ENCODE results near the gene ITPA.
A peak's percentile ranks its signal among the peaks of the same experiment; 100 is the strongest.

The ITPA gene

GRCh38 chr20:3248167-3248992 is 39.1 kb downstream of the ITPA start:
- H3K4me3 ChIP-seq (ENCODE audit: low read depth, low read length): no peak overlapping the region
- peak; percentile 21 for DNase-seq (ENCODE audit: low read depth)
- TF ChIP-seq CTCF (IDR thresholded peaks at IDR 0.05; ENCODE audit: insufficient read depth, low read depth, low read length, missing control alignments): no peak

DNA sequence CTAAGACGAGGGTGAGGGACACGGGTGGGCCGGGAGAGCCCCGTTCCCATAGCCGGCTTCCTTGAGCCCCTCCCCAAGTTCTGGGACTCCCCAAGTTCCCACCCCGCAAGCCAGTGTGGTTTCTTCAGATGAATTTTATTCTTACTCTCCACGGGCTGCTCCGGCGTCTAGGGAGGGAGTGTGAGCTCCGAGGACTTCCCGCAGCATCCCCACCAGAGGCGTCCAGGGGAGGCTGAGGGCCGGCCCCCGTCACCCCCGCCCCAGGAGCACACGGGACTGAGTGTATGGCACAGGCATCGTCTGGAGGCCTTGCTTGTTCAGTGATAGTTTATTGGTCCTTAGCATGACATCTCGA is 39.7 kb downstream of the ITPA start:
- H3K4me3 ChIP-seq (ENCODE audit: low read depth, low read length): no peak overlapping the region
- no peak for TF ChIP-seq CTCF (IDR thresholded peaks at IDR 0.05; ENCODE audit: insufficient read depth, low read depth, low read length, missing control alignments)

DNA sequence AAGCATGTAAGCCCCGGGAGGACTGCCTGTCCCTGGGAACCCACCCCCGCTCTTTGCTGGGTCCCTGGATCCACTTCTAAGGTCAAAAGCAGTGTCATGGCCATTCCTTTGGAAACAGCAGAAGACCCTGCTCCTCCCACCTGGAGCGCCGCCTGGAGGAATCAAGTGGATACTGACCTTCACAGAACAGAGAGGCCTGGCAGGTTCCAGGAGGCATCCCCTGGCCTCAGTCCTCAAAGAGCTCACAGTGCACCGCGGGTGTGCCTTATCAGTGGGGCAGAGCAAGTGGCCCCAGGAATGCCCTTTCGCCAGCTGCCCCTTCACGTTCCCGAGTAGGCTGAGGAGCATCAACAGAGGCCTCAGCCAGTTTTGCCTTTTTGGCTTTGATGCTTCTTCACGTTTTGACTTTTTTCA is 40.8 kb downstream of the ITPA start:
- DNase-seq (ENCODE audit: low read depth): peak; percentile 27
- H3K4me3 ChIP-seq (ENCODE audit: low read depth, low read length): no peak overlapping the region
- TF ChIP-seq CTCF (IDR thresholded peaks at IDR 0.05; ENCODE audit: insufficient read depth, low read depth, low read length, missing control alignments): peak; percentile 33

More for the DNA sequence above, 39.7 kb downstream of the ITPA start:
- DNase-seq (ENCODE audit: low read depth): no peak

GRCh38 chr20:3251806-3252205 is 42.5 kb downstream of the ITPA start:
- no peak for DNase-seq (ENCODE audit: low read depth)
- TF ChIP-seq CTCF (IDR thresholded peaks at IDR 0.05; ENCODE audit: insufficient read depth, low read depth, low read length, missing control alignments): no peak
- no peak overlapping the region for H3K4me3 ChIP-seq (ENCODE audit: low read depth, low read length)

DNA sequence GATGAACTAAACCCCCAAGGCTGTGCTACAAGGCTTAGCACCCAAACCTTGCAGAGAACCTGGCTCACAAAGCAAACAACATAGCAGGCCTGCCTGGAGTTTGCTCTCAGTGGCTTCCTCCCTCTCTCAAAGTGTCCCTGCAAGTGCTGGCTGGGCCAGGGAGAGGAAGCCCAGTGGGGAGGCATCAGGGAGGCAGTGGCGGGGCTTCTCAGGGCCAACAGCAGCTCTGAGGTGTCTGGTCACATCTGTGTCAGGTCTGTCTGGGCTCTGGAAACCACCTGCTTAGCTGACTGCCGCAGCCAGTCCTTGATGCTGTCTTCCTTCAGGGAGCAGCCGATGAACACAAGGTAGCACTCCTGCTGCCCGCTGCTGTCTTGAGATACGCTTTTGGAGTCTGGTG is 46.4 kb downstream of the ITPA start:
- no peak for TF ChIP-seq CTCF (IDR thresholded peaks at IDR 0.05; ENCODE audit: insufficient read depth, low read depth, low read length, missing control alignments)
- no peak for DNase-seq (ENCODE audit: low read depth)
- no peak overlapping the region for H3K4me3 ChIP-seq (ENCODE audit: low read depth, low read length)

GRCh38 chr20:3258429-3258828 is 49.1 kb downstream of the ITPA start:
- no peak overlapping the region for H3K4me3 ChIP-seq (ENCODE audit: low read depth, low read length)
- DNase-seq (ENCODE audit: low read depth): no peak
- no peak for TF ChIP-seq CTCF (IDR thresholded peaks at IDR 0.05; ENCODE audit: insufficient read depth, low read depth, low read length, missing control alignments)

- no peak overlapping the region for H3K4me3 ChIP-seq (ENCODE audit: low read depth, low read length)
- DNase-seq (ENCODE audit: low read depth): no peak
- no peak for TF ChIP-seq CTCF (IDR thresholded peaks at IDR 0.05; ENCODE audit: insufficient read depth, low read depth, low read length, missing control alignments)
Observed at GRCh38 chr20:3262566-3262965, 53.3 kb downstream of the ITPA start.
